ENCODE measurements around the gene TBC1D4. TPM values are rescaled to one million over a fixed set of nuclear protein-coding genes. Genes with fewer than 3 reads are reported as not detected.
"Not testable (repeated sequence)": the region's sequence is repeated elsewhere in the genome, so short reads cannot be mapped to it uniquely, and the experiment has no call there.

The TBC1D4 gene
- total RNA-seq, 1 experiment from 2014 or later = 6.7 TPM

DNA sequence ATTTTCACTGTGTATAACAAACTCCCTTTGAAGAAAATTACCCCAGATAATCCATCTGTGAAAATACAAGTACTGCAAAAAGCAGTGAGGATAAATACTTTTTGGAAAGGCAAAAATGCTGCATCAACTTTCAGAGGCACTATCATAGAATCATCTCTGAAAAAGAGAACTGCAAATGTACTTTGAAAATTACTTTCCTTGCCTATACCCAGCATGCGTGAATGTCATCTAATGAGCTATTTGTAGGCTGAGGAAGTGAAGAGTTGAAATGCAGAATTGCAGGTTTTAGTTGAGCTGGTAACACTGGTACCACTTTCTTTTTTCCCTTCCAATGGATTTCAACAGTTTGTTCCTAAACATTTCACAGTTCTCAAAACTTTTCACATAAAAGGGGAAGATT lies 196.7 kb downstream of the TBC1D4 start:
- no peak for DNase-seq (ENCODE audit: low read depth)

DNA sequence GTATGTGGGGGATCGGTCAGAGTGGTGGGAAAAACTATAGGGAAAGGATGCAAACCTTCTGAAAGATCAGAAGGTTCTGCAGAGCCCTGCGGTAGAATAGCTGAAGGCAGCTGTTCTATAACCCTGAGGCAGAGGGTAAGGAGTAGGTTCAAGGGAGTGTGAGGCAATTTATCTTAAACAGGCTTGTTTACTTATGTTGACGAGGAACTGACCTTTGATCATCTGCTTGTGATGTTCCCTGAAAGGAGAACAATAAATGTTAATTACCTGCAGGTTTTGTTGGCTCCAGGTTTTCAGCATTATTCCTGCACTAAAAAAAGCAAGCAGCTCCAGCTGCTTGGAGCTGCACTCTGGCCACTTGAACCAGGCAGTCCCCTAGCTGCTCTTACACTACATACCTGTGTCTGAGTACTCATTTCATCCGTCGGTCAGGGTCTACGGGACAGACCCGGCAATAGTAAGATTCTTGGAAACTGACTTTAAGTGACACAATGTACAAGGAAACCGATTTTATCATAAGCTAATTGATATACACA lies 202.1 kb downstream of the TBC1D4 start:
- DNase-seq (ENCODE audit: low read depth) = no peak

DNA sequence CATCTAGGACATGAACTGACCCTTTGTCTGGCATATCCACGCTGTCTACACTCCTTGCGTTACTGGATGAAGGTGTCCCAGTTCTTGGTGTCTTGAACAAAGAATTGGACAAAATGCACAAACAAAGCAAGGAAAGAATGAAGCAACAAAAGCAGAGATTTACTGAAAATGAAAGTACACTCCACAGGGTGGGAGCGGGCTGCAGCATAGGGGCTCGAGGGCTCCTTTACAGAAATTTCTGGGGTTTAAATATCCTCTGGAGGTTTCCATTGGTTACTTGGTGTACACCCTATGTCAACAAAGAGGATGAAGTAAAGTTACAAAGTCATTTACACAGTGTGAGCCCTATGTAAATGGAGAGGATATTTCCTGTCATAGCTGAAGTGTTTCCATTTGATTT lies 208.3 kb downstream of the TBC1D4 start:
- not testable (repeated sequence) for DNase-seq (ENCODE audit: low read depth)

DNA sequence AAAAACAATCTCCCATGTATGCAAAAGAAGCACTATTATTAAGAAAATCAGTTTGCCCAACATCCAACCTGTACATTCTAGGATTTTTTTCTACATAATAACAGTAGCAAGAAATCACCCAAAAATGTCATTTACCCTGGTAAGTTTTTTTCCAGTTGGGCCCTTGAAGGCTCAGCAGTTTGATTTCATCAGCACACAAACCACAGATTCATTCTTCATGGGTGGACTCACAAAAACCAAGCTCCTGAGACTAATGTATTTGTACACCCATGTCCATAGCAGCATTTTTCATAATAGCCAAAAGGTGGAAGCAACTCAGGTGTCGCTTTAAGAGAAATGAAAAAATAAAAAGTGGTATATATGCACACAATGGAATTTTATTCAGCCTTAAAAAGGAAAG lies 210.1 kb downstream of the TBC1D4 start:
- no peak for DNase-seq (ENCODE audit: low read depth)

DNA sequence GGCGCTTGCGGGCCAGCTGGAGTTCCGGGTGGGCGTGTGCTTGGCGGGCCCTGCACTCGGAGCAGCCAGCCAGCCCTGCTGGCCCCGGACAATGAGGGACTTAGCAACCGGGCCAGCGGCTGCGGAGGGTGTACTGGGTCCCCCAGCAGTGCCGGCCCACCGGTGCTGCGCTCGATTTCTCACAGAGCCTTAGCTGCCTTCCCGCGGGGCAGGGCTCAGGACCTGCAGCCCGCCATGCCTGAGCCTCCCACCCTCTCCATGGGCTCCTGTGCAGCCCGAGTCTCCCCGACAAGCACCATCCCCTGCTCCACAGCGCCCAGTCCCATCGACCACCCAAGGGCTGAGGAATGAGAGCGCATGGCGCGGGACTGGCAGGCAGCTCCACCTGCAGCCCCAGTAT lies 213.5 kb downstream of the TBC1D4 start:
- not testable (repeated sequence) for DNase-seq (ENCODE audit: low read depth)

DNA sequence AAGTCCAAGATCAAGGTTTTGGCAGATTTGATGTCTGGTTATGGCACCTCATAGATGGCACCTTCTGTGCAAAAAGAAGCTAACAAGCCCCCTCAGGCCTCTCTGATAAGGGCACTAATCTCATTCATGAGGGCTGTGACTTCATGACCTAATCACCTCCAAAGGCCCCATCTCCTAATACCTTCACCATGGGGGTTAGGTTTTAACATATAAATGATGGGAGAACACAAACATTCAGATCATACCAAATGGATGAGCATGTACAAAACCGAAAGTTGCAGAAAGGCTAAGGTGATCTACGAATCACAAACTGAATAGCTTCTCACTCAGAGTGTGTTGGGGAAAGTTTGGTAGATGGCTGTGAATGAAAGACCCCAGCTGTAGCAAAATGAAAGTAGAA lies 217.4 kb downstream of the TBC1D4 start:
- peak; percentile 8 for DNase-seq (ENCODE audit: low read depth)

DNA sequence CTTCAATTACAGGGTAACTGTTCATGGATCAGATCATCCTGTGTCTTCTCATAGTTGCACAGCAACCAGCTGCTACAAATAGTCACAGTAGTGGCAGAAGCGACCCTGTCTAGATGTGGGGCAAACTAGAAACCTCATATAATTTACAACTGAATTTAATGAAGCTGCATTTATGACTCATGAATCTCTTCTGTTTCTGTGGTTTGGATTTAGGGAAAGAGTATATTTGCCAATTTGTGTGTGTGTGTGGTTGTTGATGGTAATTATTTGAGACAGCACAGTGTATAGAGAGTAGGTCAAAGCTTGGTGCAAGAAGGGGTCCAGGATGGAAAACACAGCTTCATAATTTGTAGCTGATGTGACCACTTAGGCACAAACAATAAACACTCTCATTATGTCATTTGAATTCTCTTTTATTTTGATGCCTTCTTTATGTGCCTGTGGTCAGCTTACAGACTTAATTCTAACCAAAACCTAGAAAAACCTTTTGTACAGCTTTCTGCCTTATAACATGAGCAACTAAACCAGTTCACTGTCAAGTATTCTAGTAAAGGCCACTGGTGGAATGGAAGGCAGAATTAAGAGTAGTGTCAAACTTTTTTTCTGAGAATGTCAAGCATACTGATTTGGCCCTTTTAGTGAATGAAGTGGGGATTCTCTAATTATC lies 218.1 kb downstream of the TBC1D4 start:
- no peak for DNase-seq (ENCODE audit: low read depth)

DNA sequence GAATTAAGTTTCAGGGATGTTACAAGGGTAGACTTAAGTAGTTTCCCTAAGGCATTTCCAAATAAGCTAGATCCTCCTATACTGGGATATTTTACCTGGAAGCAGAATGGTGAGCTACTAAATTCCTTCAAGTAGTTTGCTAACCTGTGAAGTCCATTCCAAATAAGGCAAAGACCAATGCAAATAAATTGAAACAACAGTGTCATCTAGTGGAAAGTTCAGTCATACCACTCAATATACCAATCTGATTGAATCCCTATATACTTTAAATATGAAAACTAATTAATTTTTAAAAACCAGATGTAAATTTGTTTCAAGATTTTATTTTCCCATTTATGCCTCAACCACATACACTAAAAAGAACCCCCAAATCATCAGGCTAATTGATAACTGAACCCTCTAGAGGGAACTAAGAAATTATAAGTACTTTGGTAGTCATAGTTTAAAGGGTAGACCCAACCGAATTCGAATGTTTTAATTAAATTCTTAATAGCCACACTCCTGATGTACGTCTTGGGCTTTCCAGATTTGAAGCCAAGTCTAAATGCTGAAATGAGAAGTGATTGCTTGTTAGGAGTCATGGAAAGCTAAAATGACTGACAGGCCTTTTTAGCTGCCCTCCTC lies 223.7 kb downstream of the TBC1D4 start:
- DNase-seq (ENCODE audit: low read depth) = peak; percentile 15

DNA sequence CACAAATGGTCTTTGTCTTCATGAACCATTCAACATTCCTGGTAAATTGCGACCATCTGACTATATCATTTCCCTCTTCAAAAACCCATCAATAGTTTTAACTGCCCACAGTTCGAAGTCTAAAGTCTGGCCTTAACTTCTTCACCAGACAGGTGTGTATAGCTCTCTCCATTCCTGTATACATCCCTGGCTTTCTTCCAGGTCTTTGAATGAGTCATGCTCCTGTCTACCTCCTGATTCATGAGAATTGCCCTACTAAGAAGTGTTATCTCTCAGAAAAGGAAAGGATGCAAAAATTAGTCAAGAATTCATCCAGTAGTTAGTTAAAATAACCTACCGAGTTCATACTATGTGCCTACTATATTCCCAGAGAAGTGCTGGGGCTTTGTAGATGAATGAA lies 225.0 kb downstream of the TBC1D4 start:
- DNase-seq (ENCODE audit: low read depth) = peak; percentile 10

DNA sequence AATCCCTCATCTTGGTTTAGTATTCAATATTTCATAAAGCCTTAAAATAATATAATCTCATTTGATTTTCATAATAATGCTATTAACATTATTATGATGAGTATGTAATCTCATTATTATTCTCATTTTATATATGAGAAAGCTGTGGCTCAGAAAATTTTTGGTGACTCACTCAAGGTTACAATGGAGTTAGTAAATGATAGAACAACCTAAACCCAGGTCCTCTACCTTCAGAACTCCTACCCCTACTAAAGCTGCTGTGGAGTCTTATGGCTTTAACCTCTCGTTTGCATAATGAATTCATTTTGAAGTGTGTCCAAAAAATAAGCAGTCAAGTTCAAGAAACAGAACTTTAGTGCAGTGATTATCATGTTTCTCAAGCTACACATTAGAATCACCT lies 226.3 kb downstream of the TBC1D4 start:
- no peak for DNase-seq (ENCODE audit: low read depth)

DNA sequence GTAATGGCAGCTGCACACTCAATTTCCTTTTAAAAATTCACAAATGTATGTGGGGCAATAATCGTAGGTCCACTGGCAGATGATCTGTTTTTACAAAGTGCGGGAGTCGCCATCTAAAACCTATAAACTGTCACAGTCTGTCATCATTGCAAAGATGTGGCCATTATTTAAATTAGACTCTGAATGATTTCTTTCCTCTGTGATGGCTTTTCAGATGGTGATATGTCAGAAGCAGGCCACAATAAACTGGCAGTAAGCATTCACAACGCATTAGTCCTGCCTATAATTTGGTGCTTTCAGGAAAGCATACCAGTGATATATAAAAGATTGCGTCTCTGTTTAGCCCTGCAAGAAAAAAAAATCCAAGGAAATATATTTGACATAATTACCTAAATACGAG lies 226.8 kb downstream of the TBC1D4 start:
- DNase-seq (ENCODE audit: low read depth) = no peak

DNA sequence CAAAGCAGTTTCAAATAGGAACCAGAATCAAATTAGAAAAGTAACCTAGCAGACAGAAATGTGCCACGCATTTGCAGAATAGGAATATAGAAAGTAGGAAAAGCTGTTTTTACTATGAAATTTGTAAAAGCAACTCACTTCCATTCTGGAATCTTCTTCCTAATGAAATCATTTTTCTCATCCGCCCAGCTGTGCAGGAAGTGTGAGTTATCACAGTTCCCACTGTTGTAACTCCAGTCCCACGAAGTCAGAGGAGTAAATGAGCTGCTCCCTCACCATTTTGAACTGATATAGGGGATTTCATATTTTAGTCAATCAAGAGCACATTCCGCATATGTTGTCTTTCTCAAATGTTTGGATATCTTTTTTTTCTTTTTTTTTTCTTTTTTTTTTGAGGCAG lies 230.8 kb downstream of the TBC1D4 start:
- peak; percentile 6 for DNase-seq (ENCODE audit: low read depth)

DNA sequence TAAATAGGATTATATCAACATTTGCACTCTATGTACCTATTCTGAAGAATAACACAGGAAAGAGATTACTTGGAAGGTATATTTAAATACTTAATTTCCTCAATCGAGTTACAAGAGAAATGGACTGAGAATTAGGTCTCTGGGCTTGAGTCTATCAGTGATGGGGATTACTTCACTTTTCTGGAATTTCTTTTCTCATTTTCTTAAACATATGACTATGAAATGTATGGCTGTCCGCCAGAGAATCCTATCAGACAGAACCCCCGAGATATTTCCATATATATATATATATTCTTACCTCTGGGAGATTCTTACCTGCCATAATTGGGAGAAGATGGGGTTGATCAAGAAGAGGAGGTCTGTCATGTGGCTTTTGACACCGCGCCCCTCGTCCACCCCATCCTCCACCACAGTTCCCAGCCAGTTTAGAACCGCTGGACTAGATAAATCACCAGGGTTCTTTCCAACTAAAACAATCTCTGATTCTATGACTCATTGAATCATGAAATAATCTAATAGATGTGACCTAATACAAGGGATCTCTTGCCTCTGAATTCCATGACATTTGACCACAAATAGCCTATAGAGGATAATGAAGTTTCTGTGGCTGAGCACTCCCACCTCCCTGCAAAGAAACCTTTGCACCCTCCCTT lies 231.3 kb downstream of the TBC1D4 start:
- peak; percentile 27 for DNase-seq (ENCODE audit: low read depth)

DNA sequence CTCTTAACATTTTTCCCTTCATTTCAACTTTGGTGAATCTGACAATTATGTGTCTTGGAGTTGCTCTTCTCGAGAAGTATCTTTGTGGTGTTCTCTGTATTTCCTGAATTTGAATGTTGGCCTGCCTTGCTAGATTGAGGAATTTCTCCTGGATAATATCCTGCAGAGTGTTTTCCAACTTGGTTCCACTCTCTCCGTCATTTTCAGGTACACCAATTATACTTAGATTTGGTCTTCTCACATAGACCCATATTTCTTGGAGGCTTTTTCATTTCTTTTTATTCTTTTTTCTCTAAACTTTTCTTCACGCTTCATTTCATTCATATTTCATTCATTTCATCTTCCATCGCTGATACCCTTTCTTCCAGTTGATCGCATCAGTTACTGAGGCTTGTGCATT lies 236.4 kb downstream of the TBC1D4 start:
- not testable (repeated sequence) for DNase-seq (ENCODE audit: low read depth)

DNA sequence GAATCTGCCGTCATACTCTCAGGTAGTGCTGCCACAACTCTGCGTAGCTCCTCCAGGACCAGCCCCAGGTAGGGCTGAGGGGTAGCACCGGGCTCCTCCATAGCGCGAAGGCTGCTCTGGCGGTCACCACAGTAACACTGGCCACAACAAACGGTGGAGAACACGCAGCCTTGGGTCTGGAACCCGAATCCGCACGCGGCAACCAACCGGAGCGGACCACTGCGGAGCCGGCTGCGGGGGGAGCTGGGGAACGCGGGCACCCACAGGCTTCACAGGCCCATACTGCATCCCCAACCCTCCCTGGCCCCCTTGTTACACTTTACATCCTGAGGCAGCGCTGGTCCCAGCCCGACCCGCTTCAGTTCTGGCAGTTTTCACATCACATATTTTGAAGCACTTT lies 241.7 kb downstream of the TBC1D4 start:
- DNase-seq (ENCODE audit: low read depth) = not testable (repeated sequence)

DNA sequence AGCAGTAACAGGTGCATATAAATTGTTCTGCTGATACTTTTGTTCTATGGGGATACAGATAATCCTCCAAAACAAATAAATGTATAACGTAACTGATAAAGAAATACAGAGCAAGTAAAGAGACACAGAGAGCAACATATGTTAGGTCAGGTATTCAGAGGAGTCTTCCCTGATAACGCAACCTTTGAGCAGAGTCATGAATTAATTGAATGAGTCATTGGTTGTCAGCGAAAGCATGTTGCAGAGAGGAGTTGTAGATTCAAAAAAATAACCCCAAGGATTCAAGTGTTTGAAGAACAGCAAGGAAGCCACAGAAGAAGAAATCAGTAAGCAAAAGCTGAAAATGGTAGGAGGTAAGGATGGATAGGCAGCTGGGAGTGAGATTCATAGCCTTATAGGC lies 245.2 kb downstream of the TBC1D4 start:
- DNase-seq (ENCODE audit: low read depth) = no peak

Other genes starting within 250 kb of the TBC1D4 start
- gene COMMD6, start 55.7 kb upstream of the TBC1D4 start, total RNA-seq (2014; rRNA removed; shearing (Covaris generic)) = 112 and 130 TPM in 2 replicates
- gene UCHL3, start 67.6 kb upstream of the TBC1D4 start, total RNA-seq (2014; rRNA removed; shearing (Covaris generic)) = 101 and 123 TPM in 2 replicates
- gene LMO7, start 154.2 kb upstream of the TBC1D4 start, total RNA-seq (2014; rRNA removed; shearing (Covaris generic)) = 26.4 and 27.9 TPM in 2 replicates